SK-N-SH (cell line): Measurements from ENCODE around the gene HMG20A. TPM values are rescaled to one million over a fixed set of nuclear protein-coding genes. Genes with fewer than 3 reads are reported as not detected.

Experiments used
- CTCF ChIA-PET: fragments of 300-600, 350-600 bp; formaldehyde crosslinking; extraction: SDS; loops from one replicate; lab custom pipeline; 2021; lab: Yijun Ruan, JAX
- POLR2A ChIA-PET: fragments of 350-600 bp; sonication (Branson Sonifier 250); formaldehyde crosslinking; extraction: SDS; loops from one replicate; lab custom pipeline; 2020; ENCODE audit warnings: antibody characterized with exemption, inconsistent platforms; lab: Yijun Ruan, JAX
- DNase-seq: peaks from one replicate; pipeline ENCODE4 v3.0.0; 2012
- H2AFZ ChIP-seq: fragments of 200-600 bp; sonication (generic); 2 replicates; pipeline ENCODE4 v1.8.1; 2016; ENCODE audit warnings: antibody characterized with exemption, mild to moderate bottlenecking, low read depth
- H3F3A ChIP-seq: fragments of 200-600 bp; sonication (generic); replicated peaks from 2 replicates; pipeline ENCODE3; 2016; ENCODE audit warnings: antibody characterized with exemption, mild to moderate bottlenecking; ENCODE audit not compliant: insufficient read depth
- H3K27ac ChIP-seq, 2 experiments: fragments of 200-500 bp in 1 of 2; fragments of 200-600 bp in 1 of 2; sonication (Bioruptor generic) in 1 of 2; sonication (generic), shearing (Covaris generic) in 1 of 2; 2 replicates each; pipeline versions ENCODE4 v1.5.1 to v1.6.1; 2014 to 2016; ENCODE audit warnings: low read depth in 2 of 2, inconsistent platforms in 1 of 2, low read length in 1 of 2, mild to moderate bottlenecking in 1 of 2, mixed read lengths in 1 of 2
- H3K27me3 ChIP-seq: fragments of 200-600 bp; sonication (generic), shearing (Covaris generic); 2 replicates; pipeline ENCODE4 v1.6.1; 2016; ENCODE audit warnings: mixed run types; ENCODE audit not compliant: insufficient read depth
- H3K36me3 ChIP-seq, 2 experiments: fragments of 200-500 bp in 1 of 2; fragments of 200-600 bp in 1 of 2; sonication (Bioruptor generic) in 1 of 2; sonication (generic) in 1 of 2; replicated peaks in 1 of 2; 2 replicates each; pipeline versions ENCODE3 to v1.5.1; 2014 to 2016; ENCODE audit warnings: low read length in 1 of 2, mild to moderate bottlenecking in 1 of 2; ENCODE audit not compliant: insufficient read depth in 2 of 2, control insufficient read depth in 1 of 2
- H3K4me1 ChIP-seq, 2 experiments: fragments of 200-500 bp in 1 of 2; fragments of 200-600 bp in 1 of 2; sonication (Bioruptor generic) in 1 of 2; sonication (generic), shearing (Covaris generic) in 1 of 2; 2 replicates each; pipeline versions ENCODE4 v1.5.1 to v1.6.1; 2014 to 2016; ENCODE audit warnings: low read depth in 1 of 2, low read length in 1 of 2, mixed run types in 1 of 2; ENCODE audit not compliant: insufficient read depth in 2 of 2, control insufficient read depth in 1 of 2
- H3K4me2 ChIP-seq: fragments of 200-600 bp; sonication (generic), shearing (Covaris generic); 2 replicates; pipeline ENCODE4 v1.6.1; 2017; ENCODE audit warnings: mixed run types
- H3K4me3 ChIP-seq, 2 experiments: fragments of 200-500 bp in 1 of 2; fragments of 200-600 bp in 1 of 2; sonication (Bioruptor generic) in 1 of 2; sonication (generic), shearing (Covaris generic) in 1 of 2; 2 replicates each; pipeline versions ENCODE4 v1.5.1 to v1.8.1; 2014 to 2016; ENCODE audit warnings: low read depth in 2 of 2, inconsistent platforms in 1 of 2, low read length in 1 of 2, mild to moderate bottlenecking in 1 of 2, mixed read lengths in 1 of 2, moderate library complexity in 1 of 2
- H3K79me2 ChIP-seq: fragments of 200-600 bp; sonication (generic); 2 replicates; pipeline ENCODE4 v1.8.1; 2017; ENCODE audit warnings: mild to moderate bottlenecking; ENCODE audit not compliant: insufficient read depth
- H3K9ac ChIP-seq: fragments of 200-600 bp; sonication (generic); 2 replicates; pipeline ENCODE4 v1.6.1; 2017; ENCODE audit warnings: mixed run types
- H3K9me2 ChIP-seq: fragments of 200-600 bp; sonication (generic); 2 replicates; pipeline ENCODE4 v1.6.1; 2017; ENCODE audit warnings: mixed run types
- H3K9me3 ChIP-seq: fragments of 200-600 bp; sonication (generic); 2 replicates; pipeline ENCODE4 v1.6.1; 2017; ENCODE audit warnings: mixed run types, mild to moderate bottlenecking, moderate library complexity
- H4K20me1 ChIP-seq: fragments of 200-600 bp; sonication (generic); 2 replicates; pipeline ENCODE4 v1.6.1; 2017; ENCODE audit warnings: mild to moderate bottlenecking, mixed run types; ENCODE audit not compliant: insufficient read depth
- CHD2 ChIP-seq: fragments of 150-350 bp; IDR thresholded peaks from 2 replicates; pipeline ENCODE4 v1.6.1; 2018; ENCODE audit warnings: low read length; ENCODE audit not compliant: partially characterized antibody
- EP300 ChIP-seq, 2 experiments: IDR thresholded peaks; 2 replicates each; pipeline versions ENCODE4 v1.4.0 to v1.6.1; 2012; ENCODE audit warnings: borderline replicate concordance in 1 of 2, low read depth in 1 of 2, low read length in 1 of 2
- EZH2phosphoT487 ChIP-seq: fragments of 200-600 bp; sonication (generic); IDR thresholded peaks from 2 replicates; pipeline ENCODE4 v1.6.1; 2017; ENCODE audit warnings: low read depth, mixed run types, mild to moderate bottlenecking, antibody characterized with exemption, moderate library complexity, borderline replicate concordance
- FOXJ3 ChIP-seq: sonication (generic); formaldehyde crosslinking; IDR thresholded peaks from 2 replicates; pipeline ENCODE4 v1.5.1; 2020; ENCODE audit warnings: mild to moderate bottlenecking, missing genetic modification reagents
- GABPA ChIP-seq: IDR thresholded peaks from 2 replicates; pipeline ENCODE4 v1.4.0; 2012; ENCODE audit warnings: low read depth, mild to moderate bottlenecking
- GATA2 ChIP-seq: sonication (generic); formaldehyde crosslinking; IDR thresholded peaks from 2 replicates; pipeline ENCODE4 v1.5.0; 2020; ENCODE audit warnings: mild to moderate bottlenecking, missing genetic modification reagents
- IRF3 ChIP-seq: fragments of 150-350 bp; IDR thresholded peaks from 2 replicates; pipeline ENCODE4 v1.6.1; 2016; ENCODE audit warnings: mild to moderate bottlenecking, low read depth, low read length
- MEF2A ChIP-seq: IDR thresholded peaks from 2 replicates; pipeline ENCODE4 v1.4.0; 2012; ENCODE audit warnings: low read depth, borderline replicate concordance
- POLR2AphosphoS5 ChIP-seq: IDR thresholded peaks from 2 replicates; pipeline ENCODE4 v1.6.1; 2012; ENCODE audit warnings: low read depth, low read length
- RXRA ChIP-seq: IDR thresholded peaks from 2 replicates; pipeline ENCODE4 v1.4.0; 2012; ENCODE audit warnings: low read depth, mild to moderate bottlenecking, borderline replicate concordance
- SMC3 ChIP-seq: IDR thresholded peaks from 2 replicates; pipeline ENCODE4 v1.6.1; 2012; ENCODE audit warnings: low read depth, low read length, improper control_type of control experiment
- TCF12 ChIP-seq: IDR thresholded peaks from 2 replicates; pipeline ENCODE4 v1.4.0; 2012
- TEAD4 ChIP-seq: IDR thresholded peaks from 2 replicates; pipeline ENCODE4 v1.4.0; 2012; ENCODE audit warnings: mild to moderate bottlenecking, borderline replicate concordance; ENCODE audit not compliant: insufficient read depth
- YY1 ChIP-seq: IDR thresholded peaks from 2 replicates; pipeline ENCODE4 v1.4.0; 2012; ENCODE audit warnings: low read depth, mild to moderate bottlenecking
- WGBS: methylation state at CpG from one replicate; pipeline ENCODE4 v1.1.6; 2017; ENCODE audit warnings: low lambda C conversion rate; 5-methylcytosine and 5-hydroxymethylcytosine counted together
- polyA plus RNA-seq, 3 experiments: library from polyadenylated mRNA; depleted of rRNA; stranded (reverse); fragments of >200 nt; gene quantifications; 2 replicates each; pipeline ENCODE4 v1.2.3, GENCODE V29; 2012
- TF ChIP-seq, protein P1 (sequence below): IDR thresholded peaks from 2 replicates; pipeline ENCODE4; 2012
- TF ChIP-seq, protein P2 (sequence below): IDR thresholded peaks from 2 replicates; pipeline ENCODE4 v1.4.0; 2012; ENCODE audit warnings: low read depth

HMG20A gene
- polyA plus RNA-seq, 1 of the 3 experiments (the other 2 are of a cell fraction): 27.7 TPM

- Histone ChIP-seq H3K27ac (no peak overlapping the region), H3F3A (peaks cover 4% of the 10 kb centered on the region), H3K79me2 (no peaks in the 10 kb centered on the region), H2AFZ (no peak overlapping the region), H3K4me3 (no peak overlapping the region), H3K9me2 (no peaks in the 10 kb centered on the region), H3K4me2 (no peak overlapping the region), H3K27me3 (no peaks in the 10 kb centered on the region), H3K36me3 (no peaks in the 10 kb centered on the region), H3K9me3 (no peaks in the 10 kb centered on the region), H4K20me1 (no peaks in the 10 kb centered on the region), H3K4me1 (peaks cover 31 to 48% of the 10 kb centered on the region in 2 experiments), H3K9ac (no peak overlapping the region)
- 88% methylated on average over 7 of the region's 7 CpGs for WGBS
- ChIA-PET CTCF (interaction anchor here (1.3 to 7.1 kb wide), 3 partner anchors 40 to 395 kb away, joined by 3 to 80 read pairs (median 7); no protein-coding TSS in a partner anchor), POLR2A (no interaction called here)
- no peak for DNase-seq
- TF ChIP-seq GATA2 (CRISPR knock-in tag): peak; percentile 69; the same call in 1 of the 2 replicates
- TF ChIP-seq TCF12: no peak
- TF ChIP-seq FOXJ3 (CRISPR knock-in tag): no peak
- TF ChIP-seq MEF2A: no peak
- TF ChIP-seq RXRA: no peak
- no peak for TF ChIP-seq GABPA
- TF ChIP-seq, protein P1, sequence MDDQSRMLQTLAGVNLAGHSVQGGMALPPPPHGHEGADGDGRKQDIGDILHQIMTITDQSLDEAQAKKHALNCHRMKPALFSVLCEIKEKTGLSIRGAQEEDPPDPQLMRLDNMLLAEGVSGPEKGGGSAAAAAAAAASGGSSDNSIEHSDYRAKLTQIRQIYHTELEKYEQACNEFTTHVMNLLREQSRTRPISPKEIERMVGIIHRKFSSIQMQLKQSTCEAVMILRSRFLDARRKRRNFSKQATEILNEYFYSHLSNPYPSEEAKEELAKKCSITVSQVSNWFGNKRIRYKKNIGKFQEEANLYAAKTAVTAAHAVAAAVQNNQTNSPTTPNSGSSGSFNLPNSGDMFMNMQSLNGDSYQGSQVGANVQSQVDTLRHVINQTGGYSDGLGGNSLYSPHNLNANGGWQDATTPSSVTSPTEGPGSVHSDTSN: no peak
- no peak for TF ChIP-seq CHD2
These were observed 81.8 kb downstream of the HMG20A start for GRCh38 chr15:77502379-77503095.

DNA sequence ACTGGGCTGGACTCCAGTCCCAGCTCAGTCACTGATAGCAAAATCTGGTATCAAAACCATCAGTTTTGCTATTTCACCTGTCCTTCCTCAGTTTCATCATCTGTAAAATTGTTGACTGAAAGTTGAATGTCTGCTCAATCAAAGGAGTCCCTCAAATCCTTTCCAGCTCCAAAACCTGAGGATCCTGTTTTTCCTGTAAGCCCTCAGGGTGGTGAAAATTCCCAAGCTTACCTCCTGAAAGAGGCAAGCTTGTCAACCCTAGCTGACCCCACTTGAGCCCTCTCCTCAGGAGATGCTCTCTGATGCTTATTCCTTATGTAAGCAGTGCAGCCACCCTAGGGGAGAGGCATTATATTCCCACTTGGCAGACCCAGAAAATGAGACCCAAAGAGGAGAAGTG, 82.6 kb downstream of the HMG20A start:
- Histone ChIP-seq H3F3A (no peaks in the 10 kb centered on the region), H3K9me2 (no peaks in the 10 kb centered on the region), H4K20me1 (no peaks in the 10 kb centered on the region), H3K9ac (no peak overlapping the region), H3K79me2 (no peaks in the 10 kb centered on the region), H3K4me1 (peaks cover 29 to 43% of the 10 kb centered on the region in 2 experiments), H3K4me2 (no peak overlapping the region), H2AFZ (no peak overlapping the region), H3K36me3 (no peaks in the 10 kb centered on the region), H3K27me3 (no peaks in the 10 kb centered on the region), H3K27ac (no peak overlapping the region), H3K4me3 (no peak overlapping the region), H3K9me3 (no peaks in the 10 kb centered on the region)
- TF ChIP-seq RXRA (no peak), YY1 (no peak), TEAD4 (no peak), EZH2phosphoT487 (no peak), POLR2AphosphoS5 (no peak), FOXJ3 (CRISPR knock-in tag) (no peak), IRF3 (no peak), EP300 (IDR thresholded peaks at IDR 0.05; ENCODE audit: borderline replicate concordance in 1 of 2, low read depth in 1 of 2, low read length in 1 of 2) (no peak), SMC3 (no peak)
- TF ChIP-seq, protein P1: no peak
- TF ChIP-seq, protein P2, sequence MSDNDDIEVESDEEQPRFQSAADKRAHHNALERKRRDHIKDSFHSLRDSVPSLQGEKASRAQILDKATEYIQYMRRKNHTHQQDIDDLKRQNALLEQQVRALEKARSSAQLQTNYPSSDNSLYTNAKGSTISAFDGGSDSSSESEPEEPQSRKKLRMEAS: no peak
- ChIA-PET CTCF (interaction anchor here (1.8 to 7.1 kb wide), 3 partner anchors 40 to 317 kb away, joined by 5 to 80 read pairs (median 7); partner anchors contain the start of gene LINGO1), POLR2A (no interaction called here)
- DNase-seq: no peak
